B cell (primary cell): ENCODE measurements around the gene MYRFL. TPM values are rescaled to one million over a fixed set of nuclear protein-coding genes. Genes with fewer than 3 reads are reported as not detected.

Experiments
- ATAC-seq: fragments of 200-7000 bp; cut with Tn5 transposase; one replicate; pipeline ENCODE4 v1.10.0; 2021; ENCODE audit warnings: low read depth, mild to moderate bottlenecking, moderate number of reproducible peaks, moderate library complexity
- CTCF ChIA-PET: fragments of 350-600 bp; sonication (Branson Sonifier 250); formaldehyde crosslinking; loops from one replicate; lab custom pipeline; 2021; ENCODE audit warnings: antibody characterized with exemption, inconsistent platforms; lab: Charles Lee
- POLR2A ChIA-PET: fragments of 350-600 bp; sonication (Branson Sonifier 250); formaldehyde crosslinking; loops from one replicate; lab custom pipeline; 2021; ENCODE audit warnings: antibody characterized with exemption; lab: Charles Lee
- DNase-seq: peaks from one replicate; pipeline ENCODE4 v3.0.0; 2013
- H2AFZ ChIP-seq: 2 replicates; pipeline ENCODE4 v1.6.1; 2012; ENCODE audit warnings: mild to moderate bottlenecking, low read depth, low read length; ENCODE audit not compliant: insufficient read depth, poor library complexity, severe bottlenecking
- H3K27ac ChIP-seq, 2 donors: 1 replicate in 1 of 2; 2 replicates in 1 of 2; pipeline ENCODE4 v1.5.1; 2012 to 2013; ENCODE audit warnings: low read length in 2 of 2, mild to moderate bottlenecking in 2 of 2, moderate library complexity in 1 of 2
- H3K27me3 ChIP-seq, 4 experiments: fragments of 200-600 bp in 1 of 4; sonication (generic) in 1 of 4; replicated peaks in 1 of 4; 1 replicate in 2 of 4; 2 replicates in 2 of 4; pipeline versions ENCODE4 v1.6.1 to v1.7.0; 2013 to 2016; ENCODE audit warnings: low read length in 3 of 4, mild to moderate bottlenecking in 2 of 4, mixed read lengths in 1 of 4, moderate library complexity in 1 of 4; ENCODE audit not compliant: insufficient read depth in 4 of 4, control insufficient read depth in 3 of 4; ENCODE audit errors: control extremely low read depth in 1 of 4
- H3K36me3 ChIP-seq, 2 experiments: replicated peaks in 1 of 2; 1 replicate in 1 of 2; 2 replicates in 1 of 2; pipeline versions ENCODE4 v1.6.1 to v1.7.1; 2013; ENCODE audit warnings: low read length in 1 of 2; ENCODE audit not compliant: insufficient read depth in 2 of 2, control insufficient read depth in 1 of 2; ENCODE audit errors: control extremely low read depth in 1 of 2, extremely low read depth in 1 of 2
- H3K4me1 ChIP-seq, 2 donors: fragments of 200-600 bp in 1 of 2; sonication (generic) in 1 of 2; 1 replicate in 1 of 2; 2 replicates in 1 of 2; pipeline versions ENCODE4 v1.5.1 to v1.6.1; 2013 to 2017; ENCODE audit warnings: low read length in 2 of 2; ENCODE audit not compliant: control insufficient read depth in 2 of 2, insufficient read depth in 2 of 2
- H3K4me2 ChIP-seq: replicated peaks from 2 replicates; pipeline ENCODE3; 2012; ENCODE audit warnings: mild to moderate bottlenecking, low read depth, low read length; ENCODE audit not compliant: poor library complexity, severe bottlenecking
- H3K4me3 ChIP-seq, 5 experiments: fragments of 200-600 bp in 1 of 5; sonication (generic) in 1 of 5; 1 replicate in 3 of 5; 2 replicates in 2 of 5; pipeline versions ENCODE4 v1.5.1 to v1.7.0; 2011 to 2016; ENCODE audit warnings: low read length in 4 of 5, mild to moderate bottlenecking in 4 of 5, low read depth in 2 of 5, control low read depth in 1 of 5, moderate library complexity in 1 of 5; ENCODE audit not compliant: insufficient read depth in 1 of 5; ENCODE audit errors: control extremely low read depth in 1 of 5, extremely low read depth in 1 of 5
- H3K79me2 ChIP-seq: fragments of 200-600 bp; sonication (generic); one replicate; pipeline ENCODE4 v1.6.0; 2016; ENCODE audit warnings: low read length; ENCODE audit not compliant: control insufficient read depth, insufficient read depth
- H3K9ac ChIP-seq: fragments of 200-600 bp; sonication (generic); 2 replicates; pipeline ENCODE4 v1.6.1; 2017; ENCODE audit warnings: mild to moderate bottlenecking, low read length, moderate library complexity
- H3K9me3 ChIP-seq, 3 donors: one replicate each; pipeline versions ENCODE4 v1.6.1 to v1.7.1; 2013; ENCODE audit warnings: low read length in 2 of 3; ENCODE audit not compliant: control insufficient read depth in 2 of 3, insufficient read depth in 1 of 3; ENCODE audit errors: control extremely low read depth in 1 of 3
- H4K20me1 ChIP-seq: 2 replicates; pipeline ENCODE4 v1.6.0; 2012; ENCODE audit warnings: mild to moderate bottlenecking, low read length; ENCODE audit not compliant: insufficient read depth, control insufficient read depth, poor library complexity, severe bottlenecking
- H3K27ac Mint-ChIP-seq: one replicate; pipeline ENCODE4 v1.8.0; 2021; ENCODE audit warnings: mixed read lengths
- H3K27me3 Mint-ChIP-seq: one replicate; pipeline ENCODE4 v1.8.0; 2021; ENCODE audit warnings: mixed read lengths
- H3K4me1 Mint-ChIP-seq: one replicate; pipeline ENCODE4 v1.8.0; 2021; ENCODE audit warnings: mixed read lengths
- H3K4me3 Mint-ChIP-seq: one replicate; pipeline ENCODE4 v1.8.0; 2021; ENCODE audit warnings: mixed read lengths
- H3K9me3 Mint-ChIP-seq: one replicate; pipeline ENCODE4 v1.8.0; 2022; ENCODE audit warnings: mixed read lengths; ENCODE audit not compliant: insufficient read depth
- EZH2 ChIP-seq: IDR thresholded peaks from 2 replicates; pipeline ENCODE4 v1.6.1; 2012; ENCODE audit warnings: borderline replicate concordance, low read depth, mild to moderate bottlenecking, moderate library complexity, low read length; ENCODE audit not compliant: insufficient read depth, poor library complexity, severe bottlenecking
- WGBS: methylation state at CpG from one replicate; pipeline ENCODE4 v1.1.5; 2013; ENCODE audit warnings: missing lambda C conversion rate; ENCODE audit not compliant: insufficient coverage; 5-methylcytosine and 5-hydroxymethylcytosine counted together
- intact Hi-C: fragments of 100-400 bp; cut with micrococcal nuclease; formaldehyde crosslinking; loops from one replicate; pipeline ENCODE4 v1.10.0; 2022
- polyA plus RNA-seq: library from polyadenylated mRNA; depleted of rRNA; stranded (reverse); fragments of >200 nt; gene quantifications from 2 replicates; pipeline ENCODE4 v1.2.3, GENCODE V29; 2012
- total RNA-seq, 2 donors: library from RNA; stranded (reverse); fragments of 120-200 nt in 1 of 2; gene quantifications; 1 replicate in 1 of 2; 2 replicates in 1 of 2; pipeline versions ENCODE4 v1.2.3 to v1.2.4, GENCODE V29; 2013 to 2022
- TF ChIP-seq, protein P1 (sequence below): fragments of 200-600 bp; IDR thresholded peaks from one replicate; pipeline ENCODE4 v1.8.0; 2022; ENCODE audit warnings: antibody characterized with exemption, mild to moderate bottlenecking

Gene MYRFL
- total and polyA plus RNA-seq, 2 donors (not counting 1 experiment from before 2014, with no cell fraction given), result 0.28 TPM; not detected in 1

DNA sequence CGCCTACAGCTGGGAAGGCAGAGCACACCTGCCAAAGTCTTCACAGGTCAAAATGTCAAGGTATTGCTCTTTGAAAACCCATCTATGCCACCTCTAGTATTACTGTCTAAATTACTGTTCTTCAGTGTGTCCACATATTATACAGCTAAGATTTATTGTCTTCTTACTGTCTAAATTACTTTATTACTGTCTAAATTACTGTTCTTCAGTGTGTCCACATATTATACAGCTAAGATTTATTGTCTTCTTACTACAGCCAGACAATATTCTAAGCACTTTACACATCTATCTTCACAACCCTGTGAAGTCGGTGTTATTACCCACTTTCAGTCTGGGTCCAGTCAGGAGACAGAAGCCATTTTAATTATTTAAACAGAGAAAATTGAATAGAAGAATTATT lies 173.9 kb downstream of the MYRFL start:
- Mint-ChIP-seq H3K27ac (no peak overlapping the region), H3K27me3 (peaks cover 3% of the 10 kb centered on the region), H3K4me3 (no peak overlapping the region), H3K9me3 (no peaks in the 10 kb centered on the region), H3K4me1 (no peaks in the 10 kb centered on the region)
- intact Hi-C loops, result no loop called here
- ChIA-PET CTCF (no interaction called here), POLR2A (no interaction called here)
- Histone ChIP-seq H4K20me1 (no peaks in the 10 kb centered on the region), H3K9me3 (no peaks in the 10 kb centered on the region), H2AFZ (no peak overlapping the region), H3K4me1 (no peaks in the 10 kb centered on the region), H3K4me3 (no peak overlapping the region), H3K36me3 (no peaks in the 10 kb centered on the region), H3K9ac (no peak overlapping the region), H3K27me3 (no peaks in the 10 kb centered on the region), H3K4me2 (no peak overlapping the region), H3K79me2 (no peaks in the 10 kb centered on the region), H3K27ac (no peak overlapping the region)
- ATAC-seq (no peak), DNase-seq (no peak)
- WGBS, result 100% methylated on average over 1 of the region's 2 CpGs
- no peak for TF ChIP-seq EZH2
- TF ChIP-seq, protein P1, sequence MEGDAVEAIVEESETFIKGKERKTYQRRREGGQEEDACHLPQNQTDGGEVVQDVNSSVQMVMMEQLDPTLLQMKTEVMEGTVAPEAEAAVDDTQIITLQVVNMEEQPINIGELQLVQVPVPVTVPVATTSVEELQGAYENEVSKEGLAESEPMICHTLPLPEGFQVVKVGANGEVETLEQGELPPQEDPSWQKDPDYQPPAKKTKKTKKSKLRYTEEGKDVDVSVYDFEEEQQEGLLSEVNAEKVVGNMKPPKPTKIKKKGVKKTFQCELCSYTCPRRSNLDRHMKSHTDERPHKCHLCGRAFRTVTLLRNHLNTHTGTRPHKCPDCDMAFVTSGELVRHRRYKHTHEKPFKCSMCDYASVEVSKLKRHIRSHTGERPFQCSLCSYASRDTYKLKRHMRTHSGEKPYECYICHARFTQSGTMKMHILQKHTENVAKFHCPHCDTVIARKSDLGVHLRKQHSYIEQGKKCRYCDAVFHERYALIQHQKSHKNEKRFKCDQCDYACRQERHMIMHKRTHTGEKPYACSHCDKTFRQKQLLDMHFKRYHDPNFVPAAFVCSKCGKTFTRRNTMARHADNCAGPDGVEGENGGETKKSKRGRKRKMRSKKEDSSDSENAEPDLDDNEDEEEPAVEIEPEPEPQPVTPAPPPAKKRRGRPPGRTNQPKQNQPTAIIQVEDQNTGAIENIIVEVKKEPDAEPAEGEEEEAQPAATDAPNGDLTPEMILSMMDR, result no peak

DNA sequence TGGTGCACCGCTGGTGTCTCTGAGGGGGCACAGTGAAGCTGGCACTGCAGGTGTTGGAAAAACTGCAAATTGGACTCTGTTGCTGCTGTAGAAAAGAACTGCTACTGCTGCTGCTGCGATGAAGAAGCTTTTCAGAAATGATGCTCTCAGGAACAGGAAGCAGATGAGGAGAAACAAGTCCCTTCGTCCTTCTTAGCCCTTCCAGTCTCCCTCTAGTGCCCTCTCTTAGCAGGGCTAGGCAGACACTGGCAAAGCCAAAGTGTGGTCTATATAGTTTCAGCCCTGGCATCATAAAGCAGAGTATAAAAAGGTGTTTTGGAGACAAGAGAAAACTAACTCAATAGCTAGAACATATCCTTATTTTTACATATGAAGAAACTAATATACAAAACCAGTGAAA lies 174.5 kb downstream of the MYRFL start:
- DNase-seq (no peak), ATAC-seq (no peak)
- Mint-ChIP-seq H3K9me3 (no peaks in the 10 kb centered on the region), H3K4me1 (no peaks in the 10 kb centered on the region), H3K4me3 (no peak overlapping the region), H3K27ac (no peak overlapping the region), H3K27me3 (peaks cover 3% of the 10 kb centered on the region)
- H4K20me1 ChIP-seq, result no peaks in the 10 kb centered on the region
- 50% methylated on average over 2 of the region's 3 CpGs for WGBS
- no peak overlapping the region for H3K27ac ChIP-seq
- H3K9me3 ChIP-seq, result no peaks in the 10 kb centered on the region
- CTCF ChIA-PET, result no interaction called here
- no peak overlapping the region for H3K9ac ChIP-seq
- H3K27me3 ChIP-seq, result no peaks in the 10 kb centered on the region
- H3K36me3 ChIP-seq, result no peaks in the 10 kb centered on the region
- H3K4me3 ChIP-seq, result no peak overlapping the region
- TF ChIP-seq EZH2, result no peak
- TF ChIP-seq, protein P1, result no peak
- POLR2A ChIA-PET, result no interaction called here
- H3K4me1 ChIP-seq, result no peaks in the 10 kb centered on the region
- H3K79me2 ChIP-seq, result no peaks in the 10 kb centered on the region
- no peak overlapping the region for H3K4me2 ChIP-seq
- intact Hi-C loops, result no loop called here
- no peak overlapping the region for H2AFZ ChIP-seq
